Right renal pelvis (tissue), 4 donors: Measurements from ENCODE around the gene WDR19. TPM values are rescaled to one million over a fixed set of nuclear protein-coding genes. Genes with fewer than 3 reads are reported as not detected.
"Not testable (repeated sequence)": the region's sequence is repeated elsewhere in the genome, so short reads cannot be mapped to it uniquely, and the experiment has no call there.

Source experiments
- DNase-seq, 4 donors: peaks; one replicate each; pipeline ENCODE4 v3.0.0-alpha.2; 2013; ENCODE audit warnings: low read depth in 4 of 4, low spot score in 3 of 4, missing footprints in 1 of 4
- polyA plus RNA-seq, 4 donors: library from polyadenylated mRNA; unstranded; fragments of 120-200 nt; gene quantifications; one replicate each; pipeline ENCODE4 v1.2.1, GENCODE V29; 2013; ENCODE audit not compliant: insufficient read length in 4 of 4

Gene WDR19
- polyA plus RNA-seq, 4 donors = 73.5 to 89.4 (median 79.8) TPM

DNA sequence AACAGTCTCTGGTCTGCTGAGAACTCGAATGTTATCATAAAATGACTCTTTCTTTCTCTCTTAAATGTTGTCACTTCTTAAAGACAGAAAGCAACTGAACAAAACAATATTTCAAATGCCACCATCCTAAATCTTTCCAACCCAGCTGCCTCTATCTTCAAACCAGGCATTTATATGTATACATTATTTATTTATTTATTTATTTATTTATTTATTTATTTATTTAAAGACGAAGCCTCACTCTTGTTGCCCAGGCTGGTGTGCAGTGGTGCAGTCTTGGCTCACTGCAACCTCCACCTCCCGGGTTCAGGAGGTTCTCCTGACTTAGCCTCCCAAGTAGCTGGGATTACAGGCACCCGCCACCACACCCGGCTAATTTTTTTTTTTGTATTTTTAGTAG is 110.1 kb downstream of the WDR19 start:
- DNase-seq = not testable (repeated sequence)

GRCh38 chr4:39295784-39296183 is 113.5 kb downstream of the WDR19 start:
- no peak for DNase-seq

DNA sequence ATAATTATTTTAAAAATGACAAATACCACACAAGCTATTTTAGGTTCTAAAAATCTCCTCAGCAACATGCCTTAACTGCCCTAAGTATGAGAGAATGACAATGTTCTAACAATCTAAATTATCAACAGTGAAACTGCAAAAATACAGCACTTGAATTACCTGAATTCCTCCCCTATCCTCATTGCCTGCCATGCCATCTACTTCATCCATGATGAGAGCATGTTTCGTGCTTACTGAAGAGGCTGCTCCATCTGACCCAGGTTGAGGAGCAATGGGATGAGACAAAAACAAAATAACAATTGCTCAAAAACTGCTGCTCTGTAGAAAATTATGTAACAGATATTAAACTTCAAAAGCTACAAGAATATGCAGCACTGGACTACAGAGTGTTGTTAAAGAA is 120.6 kb downstream of the WDR19 start:
- no peak for DNase-seq

GRCh38 chr4:39303871-39304270 is 121.5 kb downstream of the WDR19 start:
- DNase-seq = no peak

- no peak for DNase-seq
These were observed 122.3 kb downstream of the WDR19 start for GRCh38 chr4:39304651-39305050.

- no peak for DNase-seq
These were observed 123.8 kb downstream of the WDR19 start for GRCh38 chr4:39305912-39306677.

GRCh38 chr4:39308611-39309010 is 126.3 kb downstream of the WDR19 start:
- no peak for DNase-seq

DNA sequence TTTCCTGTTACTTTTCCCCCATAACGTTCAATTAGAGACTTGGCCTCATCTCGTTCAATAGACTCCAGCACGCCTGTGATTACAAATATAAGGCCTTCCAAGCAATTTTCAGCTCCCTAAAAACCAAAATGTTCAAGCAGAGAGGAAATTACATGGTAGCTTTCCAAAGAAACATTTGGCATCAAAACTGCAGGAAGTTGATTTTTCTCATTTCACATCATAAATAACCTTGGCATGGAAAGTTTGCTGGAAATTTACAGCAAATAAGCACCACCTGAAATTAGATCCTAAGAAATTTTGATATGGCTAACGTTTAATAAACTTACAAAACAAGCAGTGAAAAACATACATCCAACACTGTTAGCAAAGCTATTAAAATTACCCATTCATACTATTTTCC is 130.5 kb downstream of the WDR19 start:
- no peak for DNase-seq

DNA sequence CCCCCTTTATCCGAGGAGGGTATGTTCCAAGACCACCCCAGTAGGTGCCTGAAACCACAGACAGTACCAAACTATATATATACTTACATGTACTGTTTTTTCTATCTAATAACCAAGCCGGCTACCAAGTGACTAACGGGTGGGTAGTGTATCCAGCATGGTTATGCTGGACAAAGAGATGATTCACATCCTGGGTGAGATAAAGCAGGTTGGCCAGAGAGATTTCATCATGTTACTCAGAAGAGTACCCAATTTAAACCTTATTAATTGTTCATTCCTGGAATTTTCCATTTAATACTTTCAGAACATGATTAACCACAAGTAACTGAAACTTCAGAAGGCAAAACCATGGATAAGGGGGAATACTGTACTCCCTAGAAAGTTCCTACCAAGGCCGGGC is 137.3 kb downstream of the WDR19 start:
- DNase-seq = no peak

DNA sequence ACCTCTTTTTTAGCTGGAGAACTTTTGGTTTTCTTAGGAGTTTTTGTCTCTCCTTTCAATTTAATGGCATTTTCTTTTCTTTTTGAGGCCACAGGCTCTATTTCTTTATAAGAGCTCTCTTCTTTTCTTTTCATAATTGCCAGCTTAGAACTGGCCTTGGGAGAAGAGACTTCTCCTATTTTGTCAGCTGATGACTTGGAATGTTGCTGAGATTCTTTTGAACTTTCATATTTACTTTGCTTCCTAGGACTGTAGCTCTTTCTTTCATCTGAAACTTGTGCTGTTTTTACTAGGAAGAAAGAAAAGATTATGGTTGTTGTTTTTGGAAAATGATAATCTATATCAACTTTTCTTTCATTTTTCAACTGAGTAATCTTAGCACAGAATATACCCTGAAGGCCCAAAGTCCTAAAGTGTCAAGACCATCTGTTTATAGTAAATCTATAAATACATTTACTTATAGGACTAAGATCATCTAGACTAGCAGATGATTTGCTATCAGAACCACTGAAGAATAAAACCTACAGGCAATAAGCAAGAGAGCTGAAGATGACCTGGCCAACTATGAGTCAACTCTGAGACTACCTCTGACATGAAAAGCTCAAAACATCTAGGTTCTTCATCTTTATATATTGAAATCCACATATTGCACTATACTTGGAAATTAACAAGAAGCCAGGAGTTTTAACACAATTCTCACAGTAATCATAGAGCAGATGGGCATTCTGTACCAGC is 138.2 kb downstream of the WDR19 start:
- no peak for DNase-seq

DNA sequence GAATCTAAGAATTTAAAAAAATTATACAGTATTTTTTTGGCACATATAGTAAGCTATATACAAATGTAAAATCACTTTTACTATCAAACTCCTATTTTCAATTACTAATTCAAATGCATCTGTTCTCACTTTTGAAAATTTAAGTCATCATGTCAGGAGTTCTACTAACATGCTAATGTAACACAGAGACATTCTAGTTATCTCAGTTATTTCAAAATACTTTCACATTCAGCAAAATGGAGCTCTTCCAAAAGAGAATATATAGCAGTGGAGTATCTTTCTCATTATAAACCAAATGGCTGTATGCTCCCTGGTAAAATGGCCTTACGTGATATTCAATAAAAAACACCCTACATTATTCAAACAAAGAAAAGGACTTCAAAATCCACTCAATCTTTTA is 141.5 kb downstream of the WDR19 start:
- DNase-seq = no peak

GRCh38 chr4:39324446-39324845 is 142.1 kb downstream of the WDR19 start:
- no peak for DNase-seq

DNA sequence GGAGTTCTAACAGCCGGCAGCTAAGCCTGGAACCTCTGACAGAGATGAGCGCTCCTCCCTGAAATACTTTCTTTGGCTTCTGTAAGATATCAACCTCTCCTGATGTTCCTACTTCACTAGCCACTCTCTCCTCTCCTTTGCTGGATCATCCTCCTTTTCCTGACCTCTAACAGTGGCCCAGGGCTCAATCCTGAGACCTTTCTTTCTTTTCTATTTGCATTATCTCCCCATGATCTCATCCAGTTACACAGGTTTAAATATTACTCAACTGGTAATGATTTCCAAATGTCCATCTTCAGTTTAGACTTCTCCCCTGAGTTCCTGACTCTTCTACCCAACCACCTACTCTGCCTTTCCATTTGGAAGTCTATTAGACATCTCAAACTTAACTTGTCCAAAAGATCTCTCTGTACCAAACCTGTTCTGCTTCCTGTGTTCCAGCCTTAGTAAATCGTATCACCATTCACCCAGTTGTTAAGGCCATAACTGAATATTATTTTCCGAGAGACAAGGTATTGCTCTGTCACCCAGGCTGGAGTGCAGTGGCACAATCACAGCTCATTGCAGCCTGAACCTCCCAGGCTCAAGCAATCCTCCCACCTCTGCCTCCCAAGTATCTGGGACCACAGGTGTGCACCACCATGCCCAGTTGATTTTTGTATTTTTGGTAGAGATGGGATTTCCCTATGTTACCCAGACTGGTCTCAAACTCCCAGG is 142.7 kb downstream of the WDR19 start:
- DNase-seq = no peak

GRCh38 chr4:39326468-39326977 is 144.2 kb downstream of the WDR19 start:
- no peak for DNase-seq

DNA sequence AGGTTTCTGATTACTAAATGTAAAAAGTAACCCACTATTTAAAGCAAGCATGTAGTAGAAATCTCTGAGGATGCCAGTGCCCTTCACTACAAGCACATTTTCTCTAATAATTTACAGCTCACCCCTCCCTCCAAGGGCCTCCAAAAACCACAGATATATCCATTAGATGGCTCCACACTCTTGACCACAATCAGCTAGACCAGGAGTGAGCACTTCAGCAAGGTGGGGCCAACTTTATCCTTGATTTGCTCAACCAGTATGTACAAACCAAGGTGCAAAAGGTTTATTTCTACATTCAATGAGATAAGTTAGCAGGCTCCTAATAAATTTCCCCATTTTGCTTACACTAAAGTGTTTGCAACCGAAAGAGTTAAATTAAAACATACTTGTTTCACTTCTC is 148.0 kb downstream of the WDR19 start:
- DNase-seq = no peak

GRCh38 chr4:39331191-39331590 is 148.9 kb downstream of the WDR19 start:
- no peak for DNase-seq

Other genes with a start within 250 kb of the WDR19 start
- 1 to 10 TPM; 3.5 to 4.8 (median 4.0) TPM for gene TMEM156, start 150.1 kb upstream of the WDR19 start, polyA plus RNA-seq
- gene KLHL5, start 120.3 kb upstream of the WDR19 start, polyA plus RNA-seq = 10 to 100 TPM; 37.8 to 48.3 (median 46.6) TPM
- 10 to 100 TPM; 67.0 to 83.3 (median 82.0) TPM for gene RFC1, start 183.8 kb downstream of the WDR19 start, polyA plus RNA-seq
- gene KLB, start 224.4 kb downstream of the WDR19 start, polyA plus RNA-seq = under 1 TPM; 0.17 to 0.22 (median 0.19) TPM